Chondrocyte (in vitro differentiated cells): Measurements from ENCODE around the gene ZSCAN22. TPM values are rescaled to one million over a fixed set of nuclear protein-coding genes. Genes with fewer than 3 reads are reported as not detected.
"Not testable (repeated sequence)": the region's sequence is repeated elsewhere in the genome, so short reads cannot be mapped to it uniquely, and the experiment has no call there.

Experiments used
- DNase-seq: peaks from one replicate; pipeline ENCODE4 v3.0.0; 2021; ENCODE audit warnings: mixed read lengths, low spot score
- H3K27ac Mint-ChIP-seq: one replicate; pipeline ENCODE4 v1.8.0; 2021; ENCODE audit warnings: mild to moderate bottlenecking, moderate library complexity, mixed read lengths; ENCODE audit not compliant: unreplicated experiment
- H3K27me3 Mint-ChIP-seq: 2 replicates; pipeline ENCODE4 v1.8.0; 2021; ENCODE audit warnings: low read depth, mixed read lengths
- H3K36me3 Mint-ChIP-seq: 2 replicates; pipeline ENCODE4 v1.8.0; 2021; ENCODE audit warnings: low read depth, mixed read lengths
- H3K4me1 Mint-ChIP-seq: 2 replicates; pipeline ENCODE4 v1.8.0; 2021; ENCODE audit warnings: low read depth, mild to moderate bottlenecking, mixed read lengths
- H3K4me3 Mint-ChIP-seq: one replicate; pipeline ENCODE4 v1.8.0; 2021; ENCODE audit warnings: mild to moderate bottlenecking, moderate library complexity, mixed read lengths; ENCODE audit not compliant: unreplicated experiment
- H3K9me3 Mint-ChIP-seq: 2 replicates; pipeline ENCODE4 v1.8.0; 2021; ENCODE audit warnings: low read depth, mixed read lengths
- total RNA-seq: library from RNA; stranded (reverse); gene quantifications from 3 replicates; pipeline ENCODE4 v1.2.1, GENCODE V29; 2021
- TF ChIP-seq, protein P1 (sequence below): fragments of 200-600 bp; sonication (generic); IDR thresholded peaks from 2 replicates; pipeline ENCODE4 v1.5.0; 2021; ENCODE audit warnings: antibody characterized with exemption, mild to moderate bottlenecking, moderate library complexity

The ZSCAN22 gene
- total RNA-seq, 1 donor from 2014 or later = 3.0 TPM

DNA sequence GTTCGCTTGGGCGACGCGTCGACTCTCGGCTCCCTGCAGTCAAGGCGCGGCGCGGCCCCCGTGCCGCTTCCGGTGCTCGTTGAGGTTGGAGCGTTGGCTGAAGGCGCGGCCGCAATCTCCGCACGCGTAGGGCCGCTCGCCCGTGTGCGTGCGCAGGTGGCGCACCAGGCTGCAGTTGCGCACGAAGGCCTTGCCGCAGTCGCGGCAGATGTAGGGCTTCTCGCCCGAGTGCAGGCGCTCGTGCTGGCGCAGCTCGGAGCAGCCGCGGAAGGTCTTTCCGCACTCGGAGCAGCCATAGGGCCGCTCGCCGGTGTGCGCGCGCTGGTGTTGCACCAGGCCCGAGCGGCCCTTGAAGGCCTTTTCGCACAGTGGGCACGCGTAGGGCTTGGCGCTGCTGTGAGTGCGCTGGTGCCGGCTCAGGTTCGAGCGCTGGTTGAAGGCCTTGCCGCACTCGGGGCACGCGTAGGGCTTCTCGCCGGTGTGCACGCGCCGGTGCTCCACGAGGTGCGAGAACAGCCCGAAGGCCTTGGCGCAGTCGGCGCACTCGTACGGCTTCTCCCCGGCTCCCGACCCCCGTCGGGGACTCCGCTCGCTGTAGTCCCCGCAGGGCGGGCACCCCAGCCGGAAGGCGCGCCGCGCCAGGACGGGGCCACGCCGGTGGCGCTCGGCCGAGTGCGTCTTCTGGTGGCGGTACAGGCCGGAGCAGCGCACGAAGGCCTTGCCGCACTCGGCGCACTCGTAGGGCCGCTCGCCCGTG lies 41.1 kb downstream of the ZSCAN22 start:
- no peaks in the 10 kb centered on the region for H3K27me3 Mint-ChIP-seq
- H3K36me3 Mint-ChIP-seq = peaks cover 3% of the 10 kb centered on the region
- no peak overlapping the region for H3K27ac Mint-ChIP-seq
- no peak for DNase-seq
- no peaks in the 10 kb centered on the region for H3K9me3 Mint-ChIP-seq
- no peaks in the 10 kb centered on the region for H3K4me1 Mint-ChIP-seq
- TF ChIP-seq, protein P1, sequence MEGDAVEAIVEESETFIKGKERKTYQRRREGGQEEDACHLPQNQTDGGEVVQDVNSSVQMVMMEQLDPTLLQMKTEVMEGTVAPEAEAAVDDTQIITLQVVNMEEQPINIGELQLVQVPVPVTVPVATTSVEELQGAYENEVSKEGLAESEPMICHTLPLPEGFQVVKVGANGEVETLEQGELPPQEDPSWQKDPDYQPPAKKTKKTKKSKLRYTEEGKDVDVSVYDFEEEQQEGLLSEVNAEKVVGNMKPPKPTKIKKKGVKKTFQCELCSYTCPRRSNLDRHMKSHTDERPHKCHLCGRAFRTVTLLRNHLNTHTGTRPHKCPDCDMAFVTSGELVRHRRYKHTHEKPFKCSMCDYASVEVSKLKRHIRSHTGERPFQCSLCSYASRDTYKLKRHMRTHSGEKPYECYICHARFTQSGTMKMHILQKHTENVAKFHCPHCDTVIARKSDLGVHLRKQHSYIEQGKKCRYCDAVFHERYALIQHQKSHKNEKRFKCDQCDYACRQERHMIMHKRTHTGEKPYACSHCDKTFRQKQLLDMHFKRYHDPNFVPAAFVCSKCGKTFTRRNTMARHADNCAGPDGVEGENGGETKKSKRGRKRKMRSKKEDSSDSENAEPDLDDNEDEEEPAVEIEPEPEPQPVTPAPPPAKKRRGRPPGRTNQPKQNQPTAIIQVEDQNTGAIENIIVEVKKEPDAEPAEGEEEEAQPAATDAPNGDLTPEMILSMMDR = no peak
- no peak overlapping the region for H3K4me3 Mint-ChIP-seq

- Mint-ChIP-seq H3K4me1 (no peaks in the 10 kb centered on the region), H3K4me3 (no peak overlapping the region), H3K9me3 (no peaks in the 10 kb centered on the region), H3K36me3 (peaks cover 3% of the 10 kb centered on the region), H3K27me3 (no peaks in the 10 kb centered on the region), H3K27ac (no peak overlapping the region)
- TF ChIP-seq, protein P1 = no peak
- DNase-seq = no peak
Measured at GRCh38 chr19:58368561-58369360, 42.0 kb downstream of the ZSCAN22 start.

DNA sequence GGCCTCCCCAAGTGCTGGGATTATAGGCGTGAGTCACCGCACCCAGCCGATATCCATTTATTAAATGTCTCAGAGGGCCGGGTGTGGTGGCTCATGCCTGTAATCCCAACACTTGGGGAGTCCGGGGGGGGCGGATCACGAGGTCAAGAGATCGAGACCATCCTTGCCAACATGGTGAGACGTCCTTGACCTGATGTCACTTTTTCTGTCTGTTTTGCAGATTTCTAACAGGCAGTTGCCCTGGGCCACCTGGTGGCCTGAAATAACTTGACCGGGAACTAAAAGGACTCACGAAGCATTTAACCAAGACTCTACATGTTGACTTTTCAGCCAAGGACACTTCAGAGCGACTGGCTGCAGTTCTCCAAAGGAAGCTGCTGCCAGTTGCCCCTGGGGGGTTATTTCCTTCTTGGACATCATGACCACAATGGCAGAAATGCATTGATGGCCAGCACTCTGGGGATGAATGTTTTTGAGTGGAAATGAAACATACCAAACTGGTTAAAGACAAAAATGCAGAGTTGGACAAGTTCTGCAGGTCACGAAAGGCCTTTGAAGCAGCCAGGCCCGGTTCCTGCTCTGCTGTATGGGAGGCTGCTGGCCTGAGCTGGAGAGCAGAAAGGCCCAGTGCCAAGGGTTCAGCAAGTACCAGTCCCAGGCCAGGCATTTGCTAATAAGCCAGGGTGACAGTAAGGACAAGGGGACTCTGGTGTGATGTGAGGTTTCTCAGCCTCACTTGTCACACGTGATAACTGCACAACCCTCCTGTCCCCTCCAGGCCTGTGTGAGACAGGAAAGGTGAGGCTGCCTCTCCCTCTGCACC lies 45.7 kb downstream of the ZSCAN22 start:
- no peaks in the 10 kb centered on the region for H3K4me1 Mint-ChIP-seq
- no peaks in the 10 kb centered on the region for H3K36me3 Mint-ChIP-seq
- TF ChIP-seq, protein P1 = peak; percentile 50
- H3K9me3 Mint-ChIP-seq = no peaks in the 10 kb centered on the region
- H3K27me3 Mint-ChIP-seq = no peaks in the 10 kb centered on the region
- DNase-seq = no peak
- H3K4me3 Mint-ChIP-seq = no peak overlapping the region
- H3K27ac Mint-ChIP-seq = no peak overlapping the region

DNA sequence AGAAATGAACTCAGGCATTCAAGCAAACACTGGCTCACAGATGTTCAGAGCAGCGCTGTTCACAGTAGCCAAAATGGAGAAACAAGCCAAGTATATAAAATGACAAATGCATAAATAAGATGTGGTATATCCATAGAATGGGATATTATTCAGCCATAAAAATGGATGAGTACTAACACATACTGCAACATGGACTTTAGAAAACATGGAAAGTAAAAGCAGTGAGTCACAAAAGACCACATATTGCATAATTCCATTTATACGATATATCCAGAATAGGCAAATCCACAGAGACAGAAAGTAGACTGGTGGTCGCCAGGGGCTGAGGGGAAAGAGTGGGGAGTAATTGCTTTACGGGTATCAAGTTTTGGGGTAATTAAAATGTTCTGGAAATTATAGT lies 47.4 kb downstream of the ZSCAN22 start:
- Mint-ChIP-seq H3K27me3 (no peaks in the 10 kb centered on the region), H3K36me3 (no peaks in the 10 kb centered on the region), H3K27ac (no peak overlapping the region), H3K4me3 (no peak overlapping the region), H3K9me3 (no peaks in the 10 kb centered on the region), H3K4me1 (no peaks in the 10 kb centered on the region)
- DNase-seq = no peak
- TF ChIP-seq, protein P1 = no peak

DNA sequence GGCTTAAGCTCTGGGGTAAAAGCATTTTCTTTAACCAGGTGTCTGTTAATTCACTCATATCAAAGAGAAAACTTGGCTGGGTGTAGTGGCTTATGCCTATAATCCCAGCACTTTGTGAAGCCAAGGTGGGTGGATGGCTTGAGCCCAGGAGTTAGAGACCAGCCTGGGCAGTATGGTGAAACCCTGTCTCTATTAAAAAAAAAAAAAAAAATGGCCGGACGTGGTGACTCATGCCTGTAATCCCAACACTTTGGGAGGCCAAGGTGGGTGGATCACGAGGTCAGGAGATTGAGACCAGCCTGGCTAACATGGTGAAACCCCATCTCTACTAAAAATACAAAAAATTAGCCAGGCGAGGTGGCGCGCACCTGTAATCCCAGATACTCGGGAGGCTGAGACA lies 49.9 kb downstream of the ZSCAN22 start:
- H3K36me3 Mint-ChIP-seq, DNase-seq, H3K27me3 Mint-ChIP-seq, H3K27ac Mint-ChIP-seq, H3K9me3 Mint-ChIP-seq, H3K4me3 Mint-ChIP-seq: not testable (repeated sequence)
- peaks cover 15% of the 10 kb centered on the region for H3K4me1 Mint-ChIP-seq
